AG04450 (cell line): ENCODE measurements around the gene MDK. TPM values are rescaled to one million over a fixed set of nuclear protein-coding genes. Genes with fewer than 3 reads are reported as not detected.

Source experiments
- CTCF ChIA-PET: fragments of 300-600, 350-600 bp; formaldehyde crosslinking; extraction: SDS; loops from one replicate; lab custom pipeline; 2022; ENCODE audit warnings: antibody characterized with exemption, inconsistent platforms; lab: Charles Lee
- POLR2A ChIA-PET: fragments of 350-600 bp; formaldehyde crosslinking; extraction: SDS; loops from one replicate; lab custom pipeline; 2021; ENCODE audit warnings: antibody characterized with exemption, inconsistent platforms; lab: Yijun Ruan, JAX
- DNase-seq: peaks from one replicate; pipeline ENCODE4 v3.0.0-alpha.2; 2011; ENCODE audit warnings: low read depth, low spot score
- H3K27ac ChIP-seq: one replicate; pipeline ENCODE4 v1.5.1; 2012; ENCODE audit warnings: low read depth, low read length, control low read depth
- H3K27me3 ChIP-seq: one replicate; pipeline ENCODE4 v1.6.0; 2012; ENCODE audit warnings: low read length; ENCODE audit not compliant: control insufficient read depth, insufficient read depth
- H3K4me3 ChIP-seq: 2 replicates; pipeline ENCODE4 v1.5.1; 2011; ENCODE audit warnings: mild to moderate bottlenecking, low read depth, low read length, control low read depth
- H3K9me3 ChIP-seq: 2 replicates; pipeline ENCODE4 v1.5.1; 2012; ENCODE audit warnings: low read length; ENCODE audit not compliant: control insufficient read depth, insufficient read depth
- CTCF ChIP-seq: IDR thresholded peaks from 2 replicates; pipeline ENCODE4 v1.5.1; 2011; ENCODE audit warnings: low read depth, low read length, control low read depth, inconsistent platforms
- polyA plus RNA-seq: library from polyadenylated mRNA; depleted of rRNA; stranded (reverse); fragments of >200 nt; gene quantifications from 2 replicates; pipeline ENCODE4 v1.2.3, GENCODE V29; 2011

Gene MDK
- polyA plus RNA-seq, 1 experiment, result 445 TPM

- DNase-seq, result no peak
- Histone ChIP-seq H3K27me3 (peaks cover 7% of the 10 kb centered on the region), H3K9me3 (no peaks in the 10 kb centered on the region), H3K4me3 (no peak overlapping the region), H3K27ac (no peak overlapping the region)
- CTCF ChIA-PET, result interaction anchor here (1.1 kb wide), 1 partner anchor 10 kb away, joined by 3 read pairs; no protein-coding TSS in a partner anchor
- no peak for TF ChIP-seq CTCF
- POLR2A ChIA-PET, result interaction anchor here (0.9 kb wide), 1 partner anchor 10 kb away, joined by 3 read pairs; no protein-coding TSS in a partner anchor
Measured at GRCh38 chr11:46342239-46342638, 39.2 kb upstream of the MDK start.

- H3K9me3 ChIP-seq, result no peaks in the 10 kb centered on the region; the same call in 1 of the 2 replicates
- CTCF ChIA-PET, result interaction anchor here (0.7 to 1.4 kb wide), 4 partner anchors 23 to 387 kb away, joined by 3 to 5 read pairs (median 4); no protein-coding TSS in a partner anchor
- no peak overlapping the region for H3K4me3 ChIP-seq
- no peak for TF ChIP-seq CTCF
- POLR2A ChIA-PET, result no interaction called here
- no peak for DNase-seq
- H3K27me3 ChIP-seq, result peaks cover 3% of the 10 kb centered on the region
- no peak overlapping the region for H3K27ac ChIP-seq
Measured at GRCh38 chr11:46343520-46343919, 37.9 kb upstream of the MDK start.

GRCh38 chr11:46345131-46345597 lies 36.3 kb upstream of the MDK start:
- Histone ChIP-seq H3K4me3 (no peak overlapping the region), H3K9me3 (no peaks in the 10 kb centered on the region; the same call in 1 of the 2 replicates), H3K27ac (no peak overlapping the region), H3K27me3 (peaks cover 2% of the 10 kb centered on the region)
- no peak for DNase-seq
- POLR2A ChIA-PET, result interaction anchor here (1.0 kb wide), 1 partner anchor 13 kb away, joined by 3 read pairs; no protein-coding TSS in a partner anchor
- CTCF ChIA-PET, result no interaction called here
- no peak for TF ChIP-seq CTCF

GRCh38 chr11:46345881-46346484 lies 35.5 kb upstream of the MDK start:
- no peak for DNase-seq
- Histone ChIP-seq H3K27ac (no peak overlapping the region), H3K9me3 (no peaks in the 10 kb centered on the region; the same call in 1 of the 2 replicates), H3K27me3 (peaks cover 2% of the 10 kb centered on the region), H3K4me3 (no peak overlapping the region)
- ChIA-PET POLR2A (no interaction called here), CTCF (interaction anchor here (1.1 kb wide), 1 partner anchor 15 kb away, joined by 3 read pairs; no protein-coding TSS in a partner anchor)
- TF ChIP-seq CTCF, result no peak
